ENCODE results near the gene CRIP2.

DNA sequence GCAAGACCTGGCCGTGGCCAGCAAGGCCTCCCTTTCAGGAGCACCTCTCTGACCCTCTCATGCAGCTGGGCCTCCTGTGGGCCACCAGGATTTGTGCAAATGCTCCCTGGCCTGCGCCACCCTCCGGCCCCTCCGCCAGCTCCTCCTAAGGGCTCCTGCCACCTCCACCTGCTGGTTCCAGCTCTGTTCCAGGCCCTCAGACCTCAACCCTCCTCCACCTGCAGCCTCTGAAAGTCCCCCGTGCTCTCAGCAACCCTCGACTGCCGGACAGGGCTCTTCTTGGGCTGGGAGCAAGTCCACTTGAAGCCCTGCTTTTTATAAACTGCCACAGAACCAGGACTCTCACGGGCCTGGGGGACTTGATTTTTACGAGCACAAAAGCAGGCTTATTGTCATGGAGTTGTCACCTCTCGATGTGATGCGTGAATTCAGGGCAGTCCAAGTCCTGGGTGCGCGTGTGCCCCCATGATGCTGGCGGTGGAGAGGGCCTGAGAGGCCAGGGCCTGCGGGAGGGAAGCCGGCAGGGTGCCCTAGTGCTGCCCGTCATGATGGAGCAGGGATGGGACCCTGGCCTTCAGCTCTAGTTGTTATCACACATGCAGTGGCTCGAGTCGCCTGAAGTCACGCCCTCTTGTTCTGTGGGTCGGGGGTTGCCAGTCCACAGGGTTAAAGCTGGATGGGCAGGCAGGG lies 25.6 kb downstream of the CRIP2 start:
- no peak for TF ChIP-seq EZH2 (IDR thresholded peaks at IDR 0.05; ENCODE audit: insufficient read depth, poor library complexity, severe bottlenecking)
- TF ChIP-seq EZH2phosphoT487 (IDR thresholded peaks at IDR 0.05; ENCODE audit: insufficient read depth, low read depth) = no peak
